ENCODE results near the gene MSANTD2.

MSANTD2 gene

DNA sequence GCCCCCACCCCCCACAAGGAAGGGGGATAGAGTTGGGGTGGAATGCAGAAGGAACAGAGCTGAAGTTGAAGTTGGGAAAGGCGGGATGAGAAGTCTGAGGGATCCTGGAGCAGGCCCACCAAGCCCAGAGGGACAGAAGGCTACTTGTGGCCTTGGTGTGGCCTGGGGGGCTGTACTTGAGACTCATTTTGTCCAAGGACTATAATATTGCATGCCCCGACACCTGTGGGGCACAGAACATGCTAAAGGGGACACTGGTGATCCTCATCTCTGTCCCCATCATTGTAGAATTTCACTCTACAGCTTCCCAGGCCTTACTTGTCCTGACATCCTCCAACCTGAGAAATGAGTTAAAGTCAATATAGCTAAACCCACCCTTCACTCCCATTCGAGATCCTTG, 39.4 kb downstream of the MSANTD2 start:
- Histone ChIP-seq H3K4me1 (ENCODE audit: insufficient read depth, low read length, severe bottlenecking) (peaks cover 16% of the 10 kb centered on the region), H3F3A (ENCODE audit: insufficient read depth, low read length) (no peaks in the 10 kb centered on the region), H3K27me3 (ENCODE audit: insufficient read depth, low read length) (0 out of 2 replicates have a peak, but pooled peaks cover 14% of the 10 kb centered on the region), H3K36me3 (ENCODE audit: insufficient read depth, low read length) (no peaks in the 10 kb centered on the region), H3K9me2 (ENCODE audit: low read depth, low read length) (no peaks in the 10 kb centered on the region), H3K79me2 (ENCODE audit: insufficient read depth, low read length) (no peaks in the 10 kb centered on the region), H3K27ac (ENCODE audit: low read depth, low read length, poor library complexity, severe bottlenecking) (no peak overlapping the region), H3K9ac (ENCODE audit: low read length) (no peak overlapping the region), H4K20me1 (ENCODE audit: insufficient read depth, low read length) (no peaks in the 10 kb centered on the region), H3K4me3 (ENCODE audit: low read depth, low read length, poor library complexity, severe bottlenecking) (no peak overlapping the region), H3K4me2 (ENCODE audit: low read length) (no peak overlapping the region), H2AFZ (ENCODE audit: low read length) (no peak overlapping the region), H3K9me3 (ENCODE audit: low read length) (no peaks in the 10 kb centered on the region)
- no peak for TF ChIP-seq EZH2 (IDR thresholded peaks at IDR 0.05; ENCODE audit: borderline replicate concordance, low read length)
- TF ChIP-seq, protein P1, sequence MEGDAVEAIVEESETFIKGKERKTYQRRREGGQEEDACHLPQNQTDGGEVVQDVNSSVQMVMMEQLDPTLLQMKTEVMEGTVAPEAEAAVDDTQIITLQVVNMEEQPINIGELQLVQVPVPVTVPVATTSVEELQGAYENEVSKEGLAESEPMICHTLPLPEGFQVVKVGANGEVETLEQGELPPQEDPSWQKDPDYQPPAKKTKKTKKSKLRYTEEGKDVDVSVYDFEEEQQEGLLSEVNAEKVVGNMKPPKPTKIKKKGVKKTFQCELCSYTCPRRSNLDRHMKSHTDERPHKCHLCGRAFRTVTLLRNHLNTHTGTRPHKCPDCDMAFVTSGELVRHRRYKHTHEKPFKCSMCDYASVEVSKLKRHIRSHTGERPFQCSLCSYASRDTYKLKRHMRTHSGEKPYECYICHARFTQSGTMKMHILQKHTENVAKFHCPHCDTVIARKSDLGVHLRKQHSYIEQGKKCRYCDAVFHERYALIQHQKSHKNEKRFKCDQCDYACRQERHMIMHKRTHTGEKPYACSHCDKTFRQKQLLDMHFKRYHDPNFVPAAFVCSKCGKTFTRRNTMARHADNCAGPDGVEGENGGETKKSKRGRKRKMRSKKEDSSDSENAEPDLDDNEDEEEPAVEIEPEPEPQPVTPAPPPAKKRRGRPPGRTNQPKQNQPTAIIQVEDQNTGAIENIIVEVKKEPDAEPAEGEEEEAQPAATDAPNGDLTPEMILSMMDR (IDR thresholded peaks at IDR 0.05; ENCODE audit: low read length): no peak

DNA sequence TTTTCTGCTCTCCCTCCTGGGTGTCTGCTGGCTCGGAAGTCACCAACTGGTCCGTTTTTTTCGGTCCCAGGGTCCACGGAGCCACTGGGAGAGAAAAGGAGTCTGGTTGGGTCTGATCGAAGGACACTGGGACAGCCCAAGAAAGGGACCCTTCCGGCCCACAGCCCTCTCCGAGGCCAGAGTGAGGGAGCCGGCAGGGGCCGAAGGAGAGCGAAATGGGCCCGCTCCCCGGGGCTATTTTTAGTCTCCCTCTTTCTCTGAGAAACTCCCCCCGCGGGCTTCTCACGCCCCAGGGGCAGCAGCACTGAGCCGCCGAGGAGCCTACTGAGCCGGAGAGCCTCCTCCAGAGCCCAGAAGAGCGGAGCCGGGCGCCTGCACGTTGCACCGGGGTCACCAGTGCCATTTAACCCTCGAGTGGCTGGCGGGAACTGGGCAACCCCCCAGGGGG, 40.0 kb downstream of the MSANTD2 start:
- no peak overlapping the region for H3K27ac ChIP-seq (ENCODE audit: low read depth, low read length, poor library complexity, severe bottlenecking)
- no peaks in the 10 kb centered on the region for H3K9me2 ChIP-seq (ENCODE audit: low read depth, low read length)
- no peaks in the 10 kb centered on the region for H3K36me3 ChIP-seq (ENCODE audit: insufficient read depth, low read length)
- no peak overlapping the region for H3K4me3 ChIP-seq (ENCODE audit: low read depth, low read length, poor library complexity, severe bottlenecking)
- no peaks in the 10 kb centered on the region for H3F3A ChIP-seq (ENCODE audit: insufficient read depth, low read length)
- H3K9ac ChIP-seq (ENCODE audit: low read length): no peak overlapping the region
- no peak for TF ChIP-seq EZH2 (IDR thresholded peaks at IDR 0.05; ENCODE audit: borderline replicate concordance, low read length)
- TF ChIP-seq, protein P1 (IDR thresholded peaks at IDR 0.05; ENCODE audit: low read length): no peak
- 0 out of 2 replicates have a peak, but pooled peaks cover 14% of the 10 kb centered on the region for H3K27me3 ChIP-seq (ENCODE audit: insufficient read depth, low read length)
- H3K9me3 ChIP-seq (ENCODE audit: low read length): no peaks in the 10 kb centered on the region
- peaks cover 16% of the 10 kb centered on the region for H3K4me1 ChIP-seq (ENCODE audit: insufficient read depth, low read length, severe bottlenecking)
- no peaks in the 10 kb centered on the region for H3K79me2 ChIP-seq (ENCODE audit: insufficient read depth, low read length)
- H3K4me2 ChIP-seq (ENCODE audit: low read length): no peak overlapping the region
- H4K20me1 ChIP-seq (ENCODE audit: insufficient read depth, low read length): no peaks in the 10 kb centered on the region
- no peak overlapping the region for H2AFZ ChIP-seq (ENCODE audit: low read length)

DNA sequence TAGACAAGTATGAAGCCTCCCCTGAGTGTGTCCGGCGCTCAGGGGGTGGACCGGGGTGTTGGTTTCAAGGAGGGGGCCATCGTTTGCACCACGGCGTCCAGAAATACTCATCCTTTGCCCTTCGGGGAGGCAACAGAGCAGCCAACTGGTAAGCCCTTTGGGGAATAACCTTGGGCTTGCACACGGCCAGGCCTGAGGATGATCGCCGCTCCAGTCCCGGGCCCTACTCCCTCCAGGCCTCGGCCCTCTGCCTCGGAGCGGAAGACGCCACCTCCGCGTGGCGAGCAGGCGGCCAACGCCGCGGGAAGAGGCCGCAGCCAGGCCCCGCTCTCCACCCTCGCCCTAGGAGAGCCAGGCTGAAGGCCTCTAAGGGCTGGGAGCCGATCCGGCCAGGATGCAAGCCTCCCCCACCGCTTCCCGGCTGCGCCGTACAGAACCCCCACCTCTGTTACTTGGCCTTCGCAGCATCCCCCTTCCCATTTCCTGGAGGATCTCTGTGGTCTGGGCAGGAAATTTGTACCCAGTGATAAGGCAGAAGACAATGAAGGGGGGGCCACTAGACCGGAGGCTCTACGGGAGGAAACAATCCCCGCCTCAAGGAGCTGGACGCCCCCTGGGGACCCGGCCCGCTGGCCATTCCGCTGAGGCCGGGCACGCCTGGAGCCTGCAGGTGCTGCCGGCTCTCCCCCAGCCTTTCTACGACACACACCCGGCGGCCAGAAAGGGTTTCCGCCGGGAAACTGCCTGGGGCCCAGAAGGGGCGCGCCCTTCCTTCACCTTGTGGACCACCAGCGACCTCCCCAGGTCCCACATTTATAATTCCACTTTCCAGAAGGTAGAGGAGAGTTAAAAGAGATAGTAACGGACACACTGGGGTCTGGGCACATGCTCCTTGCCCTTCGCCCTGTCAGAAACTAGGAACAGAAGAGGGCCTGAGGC, 40.7 kb downstream of the MSANTD2 start:
- Histone ChIP-seq H3K27me3 (ENCODE audit: insufficient read depth, low read length) (0 out of 2 replicates have a peak, but pooled peaks cover 14% of the 10 kb centered on the region), H3K4me2 (ENCODE audit: low read length) (no peak overlapping the region), H3K9ac (ENCODE audit: low read length) (no peak overlapping the region), H3K4me1 (ENCODE audit: insufficient read depth, low read length, severe bottlenecking) (peaks cover 16% of the 10 kb centered on the region), H3K4me3 (ENCODE audit: low read depth, low read length, poor library complexity, severe bottlenecking) (no peak overlapping the region), H3K27ac (ENCODE audit: low read depth, low read length, poor library complexity, severe bottlenecking) (no peak overlapping the region), H3K9me3 (ENCODE audit: low read length) (no peaks in the 10 kb centered on the region), H3K36me3 (ENCODE audit: insufficient read depth, low read length) (no peaks in the 10 kb centered on the region), H2AFZ (ENCODE audit: low read length) (no peak overlapping the region), H3K9me2 (ENCODE audit: low read depth, low read length) (no peaks in the 10 kb centered on the region), H3K79me2 (ENCODE audit: insufficient read depth, low read length) (no peaks in the 10 kb centered on the region), H3F3A (ENCODE audit: insufficient read depth, low read length) (no peaks in the 10 kb centered on the region), H4K20me1 (ENCODE audit: insufficient read depth, low read length) (no peaks in the 10 kb centered on the region)
- TF ChIP-seq EZH2 (IDR thresholded peaks at IDR 0.05; ENCODE audit: borderline replicate concordance, low read length): no peak

All from OCI-LY1 (cell line).